B cell (primary cell): ENCODE measurements around the gene AFTPH. TPM values are rescaled to one million over a fixed set of nuclear protein-coding genes. Genes with fewer than 3 reads are reported as not detected.

Source experiments
- ATAC-seq: fragments of 200-7000 bp; cut with Tn5 transposase; one replicate; pipeline ENCODE4 v1.10.0; 2021; ENCODE audit warnings: low read depth, mild to moderate bottlenecking, moderate number of reproducible peaks, moderate library complexity
- CTCF ChIA-PET: fragments of 350-600 bp; sonication (Branson Sonifier 250); formaldehyde crosslinking; loops from one replicate; lab custom pipeline; 2021; ENCODE audit warnings: antibody characterized with exemption, inconsistent platforms; lab: Charles Lee
- POLR2A ChIA-PET: fragments of 350-600 bp; sonication (Branson Sonifier 250); formaldehyde crosslinking; loops from one replicate; lab custom pipeline; 2021; ENCODE audit warnings: antibody characterized with exemption; lab: Charles Lee
- DNase-seq: peaks from one replicate; pipeline ENCODE4 v3.0.0; 2013
- H2AFZ ChIP-seq: 2 replicates; pipeline ENCODE4 v1.6.1; 2012; ENCODE audit warnings: mild to moderate bottlenecking, low read depth, low read length; ENCODE audit not compliant: insufficient read depth, poor library complexity, severe bottlenecking
- H3K27ac ChIP-seq, 2 donors: 1 replicate in 1 of 2; 2 replicates in 1 of 2; pipeline ENCODE4 v1.5.1; 2012 to 2013; ENCODE audit warnings: low read length in 2 of 2, mild to moderate bottlenecking in 2 of 2, moderate library complexity in 1 of 2
- H3K27me3 ChIP-seq, 4 experiments: fragments of 200-600 bp in 1 of 4; sonication (generic) in 1 of 4; replicated peaks in 1 of 4; 1 replicate in 2 of 4; 2 replicates in 2 of 4; pipeline versions ENCODE4 v1.6.1 to v1.7.0; 2013 to 2016; ENCODE audit warnings: low read length in 3 of 4, mild to moderate bottlenecking in 2 of 4, mixed read lengths in 1 of 4, moderate library complexity in 1 of 4; ENCODE audit not compliant: insufficient read depth in 4 of 4, control insufficient read depth in 3 of 4; ENCODE audit errors: control extremely low read depth in 1 of 4
- H3K36me3 ChIP-seq, 2 experiments: replicated peaks in 1 of 2; 1 replicate in 1 of 2; 2 replicates in 1 of 2; pipeline versions ENCODE4 v1.6.1 to v1.7.1; 2013; ENCODE audit warnings: low read length in 1 of 2; ENCODE audit not compliant: insufficient read depth in 2 of 2, control insufficient read depth in 1 of 2; ENCODE audit errors: control extremely low read depth in 1 of 2, extremely low read depth in 1 of 2
- H3K4me1 ChIP-seq, 2 donors: fragments of 200-600 bp in 1 of 2; sonication (generic) in 1 of 2; 1 replicate in 1 of 2; 2 replicates in 1 of 2; pipeline versions ENCODE4 v1.5.1 to v1.6.1; 2013 to 2017; ENCODE audit warnings: low read length in 2 of 2; ENCODE audit not compliant: control insufficient read depth in 2 of 2, insufficient read depth in 2 of 2
- H3K4me2 ChIP-seq: replicated peaks from 2 replicates; pipeline ENCODE3; 2012; ENCODE audit warnings: mild to moderate bottlenecking, low read depth, low read length; ENCODE audit not compliant: poor library complexity, severe bottlenecking
- H3K4me3 ChIP-seq, 5 experiments: fragments of 200-600 bp in 1 of 5; sonication (generic) in 1 of 5; 1 replicate in 3 of 5; 2 replicates in 2 of 5; pipeline versions ENCODE4 v1.5.1 to v1.7.0; 2011 to 2016; ENCODE audit warnings: low read length in 4 of 5, mild to moderate bottlenecking in 4 of 5, low read depth in 2 of 5, control low read depth in 1 of 5, moderate library complexity in 1 of 5; ENCODE audit not compliant: insufficient read depth in 1 of 5; ENCODE audit errors: control extremely low read depth in 1 of 5, extremely low read depth in 1 of 5
- H3K79me2 ChIP-seq: fragments of 200-600 bp; sonication (generic); one replicate; pipeline ENCODE4 v1.6.0; 2016; ENCODE audit warnings: low read length; ENCODE audit not compliant: control insufficient read depth, insufficient read depth
- H3K9ac ChIP-seq: fragments of 200-600 bp; sonication (generic); 2 replicates; pipeline ENCODE4 v1.6.1; 2017; ENCODE audit warnings: mild to moderate bottlenecking, low read length, moderate library complexity
- H3K9me3 ChIP-seq, 3 donors: one replicate each; pipeline versions ENCODE4 v1.6.1 to v1.7.1; 2013; ENCODE audit warnings: low read length in 2 of 3; ENCODE audit not compliant: control insufficient read depth in 2 of 3, insufficient read depth in 1 of 3; ENCODE audit errors: control extremely low read depth in 1 of 3
- H4K20me1 ChIP-seq: 2 replicates; pipeline ENCODE4 v1.6.0; 2012; ENCODE audit warnings: mild to moderate bottlenecking, low read length; ENCODE audit not compliant: insufficient read depth, control insufficient read depth, poor library complexity, severe bottlenecking
- H3K27ac Mint-ChIP-seq: one replicate; pipeline ENCODE4 v1.8.0; 2021; ENCODE audit warnings: mixed read lengths
- H3K27me3 Mint-ChIP-seq: one replicate; pipeline ENCODE4 v1.8.0; 2021; ENCODE audit warnings: mixed read lengths
- H3K4me1 Mint-ChIP-seq: one replicate; pipeline ENCODE4 v1.8.0; 2021; ENCODE audit warnings: mixed read lengths
- H3K4me3 Mint-ChIP-seq: one replicate; pipeline ENCODE4 v1.8.0; 2021; ENCODE audit warnings: mixed read lengths
- H3K9me3 Mint-ChIP-seq: one replicate; pipeline ENCODE4 v1.8.0; 2022; ENCODE audit warnings: mixed read lengths; ENCODE audit not compliant: insufficient read depth
- EZH2 ChIP-seq: IDR thresholded peaks from 2 replicates; pipeline ENCODE4 v1.6.1; 2012; ENCODE audit warnings: borderline replicate concordance, low read depth, mild to moderate bottlenecking, moderate library complexity, low read length; ENCODE audit not compliant: insufficient read depth, poor library complexity, severe bottlenecking
- WGBS: methylation state at CpG from one replicate; pipeline ENCODE4 v1.1.5; 2013; ENCODE audit warnings: missing lambda C conversion rate; ENCODE audit not compliant: insufficient coverage; 5-methylcytosine and 5-hydroxymethylcytosine counted together
- intact Hi-C: fragments of 100-400 bp; cut with micrococcal nuclease; formaldehyde crosslinking; loops from one replicate; pipeline ENCODE4 v1.10.0; 2022
- polyA plus RNA-seq: library from polyadenylated mRNA; depleted of rRNA; stranded (reverse); fragments of >200 nt; gene quantifications from 2 replicates; pipeline ENCODE4 v1.2.3, GENCODE V29; 2012
- total RNA-seq, 2 donors: library from RNA; stranded (reverse); fragments of 120-200 nt in 1 of 2; gene quantifications; 1 replicate in 1 of 2; 2 replicates in 1 of 2; pipeline versions ENCODE4 v1.2.3 to v1.2.4, GENCODE V29; 2013 to 2022
- TF ChIP-seq, protein P1 (sequence below): fragments of 200-600 bp; IDR thresholded peaks from one replicate; pipeline ENCODE4 v1.8.0; 2022; ENCODE audit warnings: antibody characterized with exemption, mild to moderate bottlenecking

The AFTPH gene
- total and polyA plus RNA-seq, 2 donors (not counting 1 experiment from before 2014, with no cell fraction given), result 45.4 to 94.1 TPM

DNA sequence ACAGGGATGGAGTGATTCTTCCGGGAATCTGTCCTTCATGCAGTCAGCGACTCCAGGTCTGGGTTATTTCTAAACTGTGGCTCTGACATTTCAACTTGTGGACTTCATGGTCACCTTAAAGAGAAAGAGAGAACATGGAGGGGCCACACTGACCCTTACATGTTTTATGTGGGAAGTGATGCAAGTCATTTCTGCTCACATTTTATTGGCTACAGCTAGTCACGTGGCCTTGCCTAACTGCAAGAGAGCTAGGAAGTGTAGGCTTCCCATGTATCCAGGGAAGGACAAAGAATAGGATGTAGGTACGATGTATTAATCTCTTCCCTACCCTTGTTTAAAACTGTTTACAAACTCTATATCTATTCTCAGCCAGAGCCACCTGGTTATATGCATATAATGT is 30.3 kb upstream of the AFTPH start:
- Histone ChIP-seq H3K79me2 (no peaks in the 10 kb centered on the region), H3K4me2 (no peak overlapping the region), H3K4me3 (no peak overlapping the region), H3K4me1 (no peaks in the 10 kb centered on the region), H3K27ac (no peak overlapping the region), H3K9ac (no peak overlapping the region), H3K27me3 (peaks cover 0 to 7% (median 0%) of the 10 kb centered on the region in 4 experiments), H4K20me1 (no peaks in the 10 kb centered on the region), H2AFZ (no peak overlapping the region), H3K36me3 (no peaks in the 10 kb centered on the region), H3K9me3 (no peaks in the 10 kb centered on the region)
- DNase-seq (no peak), ATAC-seq (no peak)
- ChIA-PET POLR2A (interaction anchor here (0.6 kb wide), 1 partner anchor 303 kb away, joined by 7 read pairs; no protein-coding TSS in a partner anchor), CTCF (interaction anchor here (0.6 to 2.2 kb wide), 3 partner anchors 17 to 163 kb away, joined by 3 to 12 read pairs (median 4); no protein-coding TSS in a partner anchor)
- Mint-ChIP-seq H3K27ac (no peak overlapping the region), H3K9me3 (no peaks in the 10 kb centered on the region), H3K27me3 (peaks cover 36% of the 10 kb centered on the region), H3K4me3 (no peak overlapping the region), H3K4me1 (no peaks in the 10 kb centered on the region)
- 94% methylated on average over 2 of the region's 4 CpGs for WGBS
- intact Hi-C loops, result no loop called here
- TF ChIP-seq EZH2, result no peak
- TF ChIP-seq, protein P1, sequence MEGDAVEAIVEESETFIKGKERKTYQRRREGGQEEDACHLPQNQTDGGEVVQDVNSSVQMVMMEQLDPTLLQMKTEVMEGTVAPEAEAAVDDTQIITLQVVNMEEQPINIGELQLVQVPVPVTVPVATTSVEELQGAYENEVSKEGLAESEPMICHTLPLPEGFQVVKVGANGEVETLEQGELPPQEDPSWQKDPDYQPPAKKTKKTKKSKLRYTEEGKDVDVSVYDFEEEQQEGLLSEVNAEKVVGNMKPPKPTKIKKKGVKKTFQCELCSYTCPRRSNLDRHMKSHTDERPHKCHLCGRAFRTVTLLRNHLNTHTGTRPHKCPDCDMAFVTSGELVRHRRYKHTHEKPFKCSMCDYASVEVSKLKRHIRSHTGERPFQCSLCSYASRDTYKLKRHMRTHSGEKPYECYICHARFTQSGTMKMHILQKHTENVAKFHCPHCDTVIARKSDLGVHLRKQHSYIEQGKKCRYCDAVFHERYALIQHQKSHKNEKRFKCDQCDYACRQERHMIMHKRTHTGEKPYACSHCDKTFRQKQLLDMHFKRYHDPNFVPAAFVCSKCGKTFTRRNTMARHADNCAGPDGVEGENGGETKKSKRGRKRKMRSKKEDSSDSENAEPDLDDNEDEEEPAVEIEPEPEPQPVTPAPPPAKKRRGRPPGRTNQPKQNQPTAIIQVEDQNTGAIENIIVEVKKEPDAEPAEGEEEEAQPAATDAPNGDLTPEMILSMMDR, result no peak

- POLR2A ChIA-PET, result no interaction called here
- Histone ChIP-seq H3K4me1 (no peaks in the 10 kb centered on the region), H3K27me3 (peaks cover 0 to 4% (median 0%) of the 10 kb centered on the region in 4 experiments), H4K20me1 (no peaks in the 10 kb centered on the region), H3K4me3 (no peak overlapping the region), H3K4me2 (no peak overlapping the region), H3K36me3 (no peaks in the 10 kb centered on the region), H3K9ac (no peak overlapping the region), H2AFZ (no peak overlapping the region), H3K27ac (no peak overlapping the region), H3K9me3 (peaks cover 0 to 8% (median 0%) of the 10 kb centered on the region in 3 donors), H3K79me2 (no peaks in the 10 kb centered on the region)
- intact Hi-C loops, result no loop called here
- no peak for ATAC-seq
- Mint-ChIP-seq H3K9me3 (no peaks in the 10 kb centered on the region), H3K4me1 (no peaks in the 10 kb centered on the region), H3K4me3 (no peak overlapping the region), H3K27ac (no peak overlapping the region), H3K27me3 (peaks cover 42% of the 10 kb centered on the region)
- no CpG with 5 or more reads among the region's 1 CpG for WGBS
- no peak for TF ChIP-seq EZH2
- TF ChIP-seq, protein P1, result no peak
- no peak for DNase-seq
- CTCF ChIA-PET, result interaction anchor here (2.0 kb wide), 1 partner anchor 11 kb away, joined by 7 read pairs; no protein-coding TSS in a partner anchor
These were observed 25.7 kb upstream of the AFTPH start for GRCh38 chr2:64498438-64498837.
